Diencephalon (tissue), 1 donor: ENCODE measurements around the gene IFRD1. TPM values are rescaled to one million over a fixed set of nuclear protein-coding genes. Genes with fewer than 3 reads are reported as not detected.

Source experiments
- small RNA-seq: library from RNA; depleted of rRNA; stranded (forward); fragments of <200 nt; gene quantifications from one replicate; pipeline ENCODE3, GENCODE V24; 2014
- total RNA-seq: library from RNA; depleted of rRNA; stranded (reverse); fragments of >200 nt; gene quantifications from one replicate; pipeline ENCODE4 v1.2.3, GENCODE V29; 2014

Gene IFRD1, protein sequence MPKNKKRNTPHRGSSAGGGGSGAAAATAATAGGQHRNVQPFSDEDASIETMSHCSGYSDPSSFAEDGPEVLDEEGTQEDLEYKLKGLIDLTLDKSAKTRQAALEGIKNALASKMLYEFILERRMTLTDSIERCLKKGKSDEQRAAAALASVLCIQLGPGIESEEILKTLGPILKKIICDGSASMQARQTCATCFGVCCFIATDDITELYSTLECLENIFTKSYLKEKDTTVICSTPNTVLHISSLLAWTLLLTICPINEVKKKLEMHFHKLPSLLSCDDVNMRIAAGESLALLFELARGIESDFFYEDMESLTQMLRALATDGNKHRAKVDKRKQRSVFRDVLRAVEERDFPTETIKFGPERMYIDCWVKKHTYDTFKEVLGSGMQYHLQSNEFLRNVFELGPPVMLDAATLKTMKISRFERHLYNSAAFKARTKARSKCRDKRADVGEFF
- 88.6 TPM for total RNA-seq

GRCh38 chr7:112449902-112450806, at the start of gene IFRD1:
Gene IFRD1, plus strand, starts transcription at chr7:112450460. Its CDS starts 229 bp downstream, at chr7:112450689.

Small RNAs within 50 kb of the gene (small RNA-seq; reads per million reads assigned to genes)
- gene AC079741.1: not detected

Other genes with a start within 250 kb of the IFRD1 start
- gene DOCK4, start 244.1 kb upstream of the IFRD1 start, total RNA-seq: 82.6 TPM
- 53.5 TPM for gene ZNF277, start 243.8 kb upstream of the IFRD1 start, total RNA-seq
- gene LSMEM1, start 30.5 kb downstream of the IFRD1 start, total RNA-seq: 3.0 TPM